Measurements from ENCODE around the gene FLVCR2. TPM values are rescaled to one million over a fixed set of nuclear protein-coding genes. Genes with fewer than 3 reads are reported as not detected.

The FLVCR2 gene
- polyA plus RNA-seq, 1 experiment = 3.4 TPM

GRCh38 chr14:75697386-75697785 lies 119.0 kb downstream of the FLVCR2 start:
- DNase-seq (ENCODE audit: low read depth, low spot score) = no peak
- POLR2A ChIA-PET = no interaction called here
- no peak for TF ChIP-seq CTCF (IDR thresholded peaks at IDR 0.05; ENCODE audit: low read depth, low read length)
- CTCF ChIA-PET = interaction anchor here (1.1 kb wide), 1 partner anchor 17 kb away, joined by 3 read pairs; no protein-coding TSS in a partner anchor
- Histone ChIP-seq H3K9me3 (ENCODE audit: control insufficient read depth, insufficient read depth, low read length) (no peaks in the 10 kb centered on the region), H3K27me3 (ENCODE audit: control insufficient read depth, insufficient read depth, low read length) (no peaks in the 10 kb centered on the region), H3K27ac (ENCODE audit: low read depth, low read length) (no peak overlapping the region), H3K4me3 (ENCODE audit: low read depth, low read length) (no peak overlapping the region)

Small RNA genes within 50 kb of the gene (small RNA-seq; reads per million reads assigned to genes)
- gene RNA5SP387 (ENCODE audit: insufficient read length, low read depth) = not detected

Other genes with a start within 250 kb of the FLVCR2 start
- gene JDP2, start 150.6 kb upstream of the FLVCR2 start, polyA plus RNA-seq (2011; rRNA removed) = 46.5 and 49.1 TPM in 2 replicates
- not detected in 2 replicates for gene BATF, start 56.2 kb upstream of the FLVCR2 start, polyA plus RNA-seq (2011; rRNA removed)
- gene ERG28, start 82.3 kb downstream of the FLVCR2 start, polyA plus RNA-seq (2011; rRNA removed) = 22.8 and 24.7 TPM in 2 replicates
- 21.6 and 24.1 TPM in 2 replicates for gene TTLL5, start 82.6 kb downstream of the FLVCR2 start, polyA plus RNA-seq (2011; rRNA removed)